HG02623 (cell line): ENCODE data around the gene ABI2.
"Not testable (repeated sequence)": the region's sequence is repeated elsewhere in the genome, so short reads cannot be mapped to it uniquely, and the experiment has no call there.

Experiments used
- ATAC-seq: cut with Tn5 transposase; IDR thresholded peaks from one replicate; pipeline ENCODE4 v1.9.1; 2021; ENCODE audit warnings: moderate library complexity; ENCODE audit not compliant: unreplicated experiment

Gene ABI2

DNA sequence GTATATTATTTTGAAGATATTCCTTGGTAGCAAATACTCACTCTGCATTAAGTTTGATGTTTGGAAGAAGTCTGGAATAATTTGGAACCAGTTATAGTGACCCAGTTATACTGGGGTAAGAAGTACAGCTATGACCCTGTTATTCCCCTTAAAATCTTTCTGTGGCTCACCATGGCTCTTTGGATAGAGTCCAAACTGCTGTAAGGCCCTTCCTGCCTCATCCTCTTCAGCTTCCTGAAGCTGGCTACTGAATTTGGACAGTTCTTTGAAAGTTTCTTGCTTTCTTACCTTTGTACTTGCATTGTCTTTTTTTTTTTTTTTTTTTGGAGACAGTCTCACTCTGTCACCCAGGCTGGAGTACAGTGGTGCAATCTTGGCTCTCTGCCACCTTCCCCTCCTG lies 85.6 kb downstream of the ABI2 start:
- ATAC-seq = no peak

DNA sequence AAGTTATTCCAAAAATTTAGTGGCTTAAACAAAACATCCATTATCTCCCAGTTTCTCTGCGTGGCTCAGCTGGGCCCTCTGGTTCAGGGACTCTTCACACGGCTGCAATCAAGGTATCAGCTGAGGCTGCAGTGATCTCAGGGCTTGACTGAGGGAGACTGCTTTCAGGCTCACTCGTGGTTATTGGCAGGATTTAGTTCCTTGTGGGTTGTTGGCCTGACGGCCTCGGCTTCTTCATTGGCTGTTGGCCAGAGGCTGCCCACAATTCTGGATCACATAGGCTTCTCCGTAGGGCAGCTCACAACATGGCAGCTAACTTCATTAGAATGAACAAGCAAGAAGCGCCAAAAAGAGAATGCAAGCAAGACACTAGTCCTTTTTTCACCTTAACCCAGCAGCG lies 90.1 kb downstream of the ABI2 start:
- no peak for ATAC-seq

DNA sequence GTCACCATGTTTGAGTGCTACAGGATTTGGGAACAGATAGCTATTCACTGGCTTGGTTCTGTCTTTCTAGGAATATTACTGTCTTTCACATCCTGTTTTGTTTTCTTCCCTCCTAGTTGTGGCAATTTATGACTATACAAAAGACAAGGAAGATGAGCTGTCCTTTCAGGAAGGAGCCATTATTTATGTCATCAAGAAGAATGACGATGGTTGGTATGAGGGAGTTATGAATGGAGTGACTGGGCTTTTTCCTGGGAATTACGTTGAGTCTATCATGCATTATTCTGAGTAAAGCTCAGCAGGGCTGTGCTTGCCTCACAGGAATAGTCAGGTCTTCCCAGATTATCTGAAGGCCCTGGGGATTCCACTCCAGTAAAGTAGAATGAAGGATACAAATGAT lies 98.9 kb downstream of the ABI2 start:
- no peak for ATAC-seq

DNA sequence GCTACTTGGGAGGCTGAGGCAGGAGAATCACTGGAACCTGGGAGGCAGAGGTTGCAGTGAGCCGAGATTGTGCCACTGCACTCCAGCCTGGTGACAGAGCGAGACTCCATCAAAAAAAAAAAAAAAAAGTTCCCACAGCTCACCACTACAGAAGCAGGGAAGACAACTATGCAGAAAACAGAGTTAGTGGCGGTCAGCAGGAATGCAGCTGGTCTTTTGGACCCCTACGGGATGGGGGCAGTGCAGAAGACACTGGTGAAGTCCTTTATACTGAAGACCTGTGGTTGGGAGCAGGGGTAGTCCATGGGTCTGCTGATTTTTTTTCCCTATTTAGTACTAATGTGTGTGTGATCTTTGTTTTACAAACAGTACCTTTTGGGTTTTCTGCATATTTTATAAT lies 101.4 kb downstream of the ABI2 start:
- ATAC-seq = not testable (repeated sequence)

DNA sequence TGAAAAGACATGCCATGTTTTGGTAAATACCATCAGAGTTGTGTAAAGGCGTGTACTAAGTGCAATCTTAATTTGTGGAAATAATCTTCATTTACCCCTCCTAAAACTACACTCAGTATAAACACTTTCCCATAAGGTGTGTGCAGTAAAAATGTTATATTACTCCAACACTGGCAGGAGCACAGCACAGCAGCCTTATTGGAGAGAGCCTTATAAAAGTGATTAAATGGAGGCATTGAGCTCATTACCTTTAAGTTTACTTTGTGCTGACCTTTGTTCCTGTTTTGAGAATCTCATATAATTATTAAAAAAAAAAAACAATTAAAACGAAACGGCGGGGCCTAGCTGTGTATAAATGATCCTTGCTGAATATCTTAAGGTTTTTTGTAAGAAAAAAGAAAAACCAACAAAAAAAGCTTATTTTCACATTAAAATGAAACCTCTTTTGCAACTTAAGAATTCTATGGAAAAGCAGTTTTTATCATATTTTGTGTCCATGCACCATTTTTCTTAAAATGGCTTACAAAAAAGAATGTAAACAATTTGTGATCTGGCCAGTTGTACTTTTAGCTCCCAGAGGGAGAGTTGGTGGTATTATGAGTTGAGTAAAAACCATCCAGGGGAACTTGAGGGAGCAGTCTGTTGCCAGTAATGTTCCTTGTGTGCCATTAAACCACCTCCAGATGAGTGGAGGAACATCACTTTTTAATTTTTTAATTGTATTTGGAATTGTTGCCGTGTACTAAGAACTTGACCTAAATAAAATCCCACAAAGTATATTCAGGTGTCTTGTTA lies 103.4 kb downstream of the ABI2 start:
- ATAC-seq = no peak

DNA sequence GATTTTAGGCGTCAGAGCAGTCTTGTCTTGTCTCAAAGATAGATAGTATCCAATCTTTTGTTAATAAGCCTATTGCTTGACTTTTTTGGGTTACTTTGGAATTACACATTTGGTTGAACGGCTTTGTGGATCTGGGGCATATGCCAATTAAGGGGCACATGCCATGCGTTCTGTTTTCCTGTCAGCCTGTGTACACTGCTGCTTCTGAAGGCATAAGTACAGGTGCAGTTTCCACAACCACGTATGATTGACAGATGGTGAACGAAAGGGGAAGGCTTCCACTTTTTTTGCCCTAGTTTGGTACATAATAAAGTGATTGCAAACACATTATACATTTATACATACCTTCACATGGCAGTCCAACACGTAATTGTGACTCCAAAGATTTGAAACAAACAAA lies 104.6 kb downstream of the ABI2 start:
- no peak for ATAC-seq

DNA sequence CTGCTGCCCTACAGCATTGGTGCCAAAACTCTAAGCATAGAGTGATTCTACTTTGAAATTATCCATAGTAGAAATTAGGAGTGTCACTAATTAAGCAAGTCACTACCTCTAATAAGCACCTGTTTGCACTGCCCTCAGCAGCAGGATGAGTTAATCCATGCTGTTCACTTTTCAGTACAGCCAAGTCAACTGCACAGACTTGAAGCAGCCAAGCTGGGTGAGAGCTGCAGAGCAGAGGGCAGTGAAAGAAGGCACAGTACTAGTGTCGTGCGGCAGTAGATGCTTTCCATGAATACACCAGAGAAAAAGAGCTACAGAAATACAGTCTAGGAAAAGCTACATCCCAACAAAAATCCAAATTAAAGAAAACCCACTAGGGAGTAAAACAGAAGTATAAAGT lies 108.3 kb downstream of the ABI2 start:
- ATAC-seq = no peak

DNA sequence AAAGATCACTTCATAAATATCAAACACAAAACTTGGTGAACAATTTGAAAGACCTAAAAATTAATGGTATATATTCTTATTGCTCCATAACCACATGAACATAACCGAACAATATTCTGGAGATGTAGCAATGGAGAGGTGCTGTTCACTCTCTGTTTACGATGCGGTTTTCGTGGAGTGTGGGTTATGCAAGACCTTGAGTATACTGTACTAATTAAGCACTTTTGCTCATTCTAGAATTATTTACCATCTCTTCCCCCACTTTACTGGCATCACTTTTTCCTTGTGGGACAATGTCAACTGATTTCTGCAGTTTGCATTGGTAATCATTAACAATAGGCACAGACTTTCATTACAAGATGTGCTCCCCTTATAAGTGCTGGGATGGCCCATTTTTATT lies 109.3 kb downstream of the ABI2 start:
- ATAC-seq = no peak

DNA sequence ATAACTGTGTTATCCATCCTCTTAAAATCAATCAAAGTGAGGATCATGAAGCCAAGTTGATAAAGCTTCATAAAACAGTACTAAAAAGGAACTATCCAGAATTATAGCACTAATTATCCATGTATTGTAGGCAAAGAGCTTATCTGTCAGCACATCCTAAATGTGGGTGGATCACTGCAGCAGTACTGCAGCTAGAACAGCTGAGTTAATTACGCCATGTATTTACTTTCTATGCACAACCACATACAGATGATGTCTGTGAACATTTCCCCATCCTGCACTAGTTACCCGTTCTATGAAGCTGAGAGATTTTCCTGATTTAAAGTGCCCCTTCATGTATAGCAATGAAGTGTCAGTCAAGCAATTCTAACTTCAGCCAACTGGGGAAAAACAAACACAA lies 110.3 kb downstream of the ABI2 start:
- no peak for ATAC-seq

DNA sequence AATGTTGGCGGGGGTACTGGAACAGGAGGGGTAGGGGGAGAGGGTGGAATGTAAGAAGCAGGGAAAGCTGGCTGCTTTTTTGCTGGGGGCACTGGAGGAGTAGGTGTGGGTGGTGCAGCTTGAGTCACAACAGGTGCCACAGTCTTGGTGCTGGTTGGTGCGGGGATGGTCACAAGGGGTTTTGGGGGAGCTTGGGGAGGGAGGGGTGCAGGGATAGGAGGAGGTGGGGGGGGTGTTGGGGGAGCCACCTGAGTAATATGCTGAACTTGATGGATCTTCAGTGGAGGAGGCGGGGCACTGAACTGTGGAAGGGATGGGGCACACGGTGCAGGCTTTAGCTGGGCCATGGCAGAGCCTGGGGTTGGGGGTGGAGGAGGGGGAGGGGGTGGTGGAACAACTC lies 112.5 kb downstream of the ABI2 start:
- ATAC-seq = no peak

DNA sequence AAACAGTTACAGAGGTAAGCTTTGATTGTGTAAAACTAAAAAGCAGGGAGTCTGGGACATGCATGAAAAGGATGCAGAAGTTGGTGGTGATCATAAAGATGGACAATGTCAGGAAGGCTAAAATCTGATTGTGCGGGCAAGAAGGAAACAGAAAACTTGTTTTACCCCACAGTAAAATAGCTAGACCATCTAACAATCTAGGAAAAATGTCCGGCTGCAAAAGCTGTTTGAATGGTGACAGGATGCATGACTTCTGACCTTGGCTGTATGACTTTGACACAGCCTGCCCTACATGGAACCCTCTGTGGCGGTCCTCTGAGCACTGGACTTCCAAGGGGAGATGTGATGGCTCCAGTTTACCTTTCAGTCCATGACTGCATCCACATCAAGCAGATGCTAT lies 113.3 kb downstream of the ABI2 start:
- no peak for ATAC-seq

DNA sequence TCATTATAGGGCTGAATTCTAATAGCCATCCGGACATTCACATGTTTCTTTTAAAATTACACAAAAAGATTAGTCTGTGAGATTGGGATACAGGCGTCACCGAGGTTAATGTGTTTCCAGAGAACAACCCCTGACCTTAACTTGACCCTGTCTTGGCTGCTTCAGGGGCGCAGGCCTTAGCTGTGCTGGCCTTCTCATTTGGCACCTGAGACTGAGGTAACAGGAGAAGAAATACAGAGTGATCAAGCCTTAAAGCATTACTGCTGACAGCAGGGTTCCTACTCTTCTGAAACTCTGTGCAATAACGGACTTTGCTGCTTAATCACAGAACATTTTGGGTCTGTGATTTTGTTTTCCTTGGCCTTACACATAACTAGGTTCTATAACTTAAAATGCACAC lies 114.3 kb downstream of the ABI2 start:
- no peak for ATAC-seq

DNA sequence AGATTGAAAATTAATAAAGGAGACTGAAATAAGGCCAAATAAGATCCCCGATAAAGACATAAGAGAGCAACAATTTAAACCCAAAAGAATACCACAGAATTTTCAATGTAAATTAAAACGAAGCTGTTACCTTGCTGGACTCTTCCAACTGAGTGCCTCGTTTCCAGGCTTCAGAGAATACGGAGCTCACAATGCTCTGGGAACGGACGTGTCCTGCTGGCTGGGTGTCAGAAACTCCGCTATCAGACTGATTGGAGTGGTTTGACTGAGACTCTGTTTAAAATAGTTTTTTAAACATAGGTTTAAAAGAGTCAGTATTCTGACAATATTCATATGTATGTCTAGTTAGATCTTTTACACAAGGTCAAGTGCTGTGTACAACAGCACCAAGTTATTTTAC lies 116.5 kb downstream of the ABI2 start:
- no peak for ATAC-seq

DNA sequence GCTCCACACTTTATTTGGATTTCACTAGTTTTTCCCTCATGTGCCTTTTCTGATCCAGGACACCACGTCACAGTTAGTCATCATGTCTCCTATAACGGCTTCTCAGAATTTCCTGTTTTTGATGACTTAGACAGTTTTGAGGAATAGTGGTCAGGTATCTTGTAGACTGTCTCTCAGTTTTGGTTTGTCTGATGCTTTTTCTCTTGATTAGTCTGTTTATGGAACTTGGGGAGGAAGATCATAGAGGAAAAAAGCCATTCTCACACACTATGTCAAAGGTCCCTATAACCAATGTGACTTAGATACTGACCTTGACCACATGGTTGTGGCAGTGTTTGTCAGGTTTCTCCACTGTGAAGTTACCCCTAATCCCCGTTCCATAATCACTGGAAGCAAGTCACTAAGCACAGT lies 117.9 kb downstream of the ABI2 start:
- ATAC-seq = no peak

DNA sequence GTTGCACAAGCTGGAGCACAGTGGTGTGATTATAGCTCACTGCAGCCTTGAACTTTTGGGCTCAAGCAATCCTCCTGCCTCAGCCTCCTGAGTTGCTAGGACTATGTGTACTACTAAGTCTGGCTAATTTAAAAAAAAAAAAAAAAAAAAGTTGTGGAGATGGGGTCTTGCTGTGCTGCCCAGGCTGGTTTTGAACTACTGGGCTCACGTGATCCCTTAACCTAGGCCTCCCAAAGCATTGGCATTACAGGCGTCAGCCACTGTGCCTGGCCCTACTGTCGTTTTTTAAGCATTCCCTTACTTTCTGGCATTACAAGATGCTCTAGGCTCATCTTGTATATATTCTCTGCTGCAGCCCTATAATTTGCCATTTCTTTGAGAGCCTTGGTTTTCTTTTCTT lies 118.6 kb downstream of the ABI2 start:
- ATAC-seq = no peak

DNA sequence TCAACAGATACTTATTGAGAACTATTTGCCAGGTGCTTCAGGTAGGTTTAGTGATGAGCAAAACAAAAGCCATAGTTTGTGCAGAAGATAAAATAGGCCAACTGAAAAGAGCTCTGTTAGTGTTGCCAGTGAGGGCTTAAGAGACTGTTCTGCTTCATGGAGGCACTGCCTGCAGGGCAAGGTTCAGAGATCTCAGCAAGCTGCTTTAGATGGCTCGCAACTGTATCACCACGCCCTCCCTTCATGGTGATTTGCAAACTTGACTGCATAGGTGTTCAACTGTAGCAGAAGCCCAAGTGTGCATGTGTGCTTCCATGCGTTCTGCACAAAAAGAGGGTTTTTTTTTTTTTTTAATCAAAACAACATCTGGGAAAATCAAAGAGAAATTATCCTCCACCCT lies 122.4 kb downstream of the ABI2 start:
- no peak for ATAC-seq

DNA sequence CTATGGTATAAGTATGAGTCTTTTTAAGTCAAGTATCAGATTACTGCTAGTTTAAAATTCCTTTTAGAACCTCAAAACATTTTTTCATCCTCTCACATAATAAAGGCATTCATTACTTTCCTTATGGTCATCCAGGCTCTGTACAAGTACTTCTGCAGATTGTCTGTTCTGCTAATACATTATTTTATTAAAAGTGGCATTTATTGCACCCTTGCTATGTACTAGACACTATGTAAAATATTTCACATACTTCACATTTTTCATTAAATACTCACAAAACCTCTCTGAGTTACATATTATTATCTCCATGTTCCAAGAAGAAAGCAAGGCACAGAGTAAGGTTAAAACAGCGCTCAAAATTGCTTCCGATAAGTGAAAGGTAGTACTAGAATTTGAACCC lies 122.8 kb downstream of the ABI2 start:
- ATAC-seq = no peak

DNA sequence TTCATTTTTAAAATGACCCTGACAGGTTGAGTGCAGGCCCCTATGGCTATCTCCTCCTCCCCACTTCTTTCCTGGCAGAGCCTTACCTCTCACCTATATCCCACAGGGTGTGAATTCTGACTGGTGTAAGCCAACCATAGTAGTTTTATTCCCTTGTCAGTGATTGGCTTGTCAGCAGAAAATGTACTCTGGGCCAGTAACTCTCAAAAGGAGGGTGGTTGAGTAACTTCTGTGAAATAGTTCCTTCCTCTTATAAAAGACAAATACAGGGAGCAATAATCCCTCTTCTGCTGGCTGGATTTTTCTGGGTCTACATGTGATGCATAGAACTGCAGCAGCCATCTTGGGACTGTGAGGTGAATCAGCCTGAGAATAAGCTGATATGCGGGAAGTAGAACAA lies 123.5 kb downstream of the ABI2 start:
- no peak for ATAC-seq

DNA sequence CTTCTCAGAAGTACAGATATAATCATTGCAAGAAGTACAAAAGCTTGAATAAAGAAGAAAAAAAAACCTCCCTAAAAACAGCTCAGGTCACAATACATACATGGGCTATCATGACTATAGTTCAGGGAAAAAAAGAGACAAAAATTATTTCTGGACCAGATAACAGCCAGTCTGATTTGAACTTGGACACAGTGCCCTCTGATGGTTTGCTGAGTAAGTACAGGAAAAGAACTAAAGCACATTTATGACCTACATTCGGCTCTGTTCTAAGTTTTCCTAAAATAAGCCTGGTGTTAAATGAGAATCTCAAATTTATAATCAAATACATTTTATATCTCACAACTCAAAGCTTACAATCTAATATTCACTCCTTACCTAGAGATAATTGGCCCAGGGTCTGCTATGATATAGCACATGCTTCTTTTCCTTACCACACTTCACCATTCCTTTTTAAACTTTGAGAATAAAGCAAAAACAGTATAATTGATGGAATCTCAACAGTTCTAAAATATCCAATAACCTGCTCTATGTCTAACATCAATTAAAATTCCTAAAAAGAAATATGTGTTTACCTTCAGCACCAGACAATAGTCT lies 125.8 kb downstream of the ABI2 start:
- no peak for ATAC-seq

DNA sequence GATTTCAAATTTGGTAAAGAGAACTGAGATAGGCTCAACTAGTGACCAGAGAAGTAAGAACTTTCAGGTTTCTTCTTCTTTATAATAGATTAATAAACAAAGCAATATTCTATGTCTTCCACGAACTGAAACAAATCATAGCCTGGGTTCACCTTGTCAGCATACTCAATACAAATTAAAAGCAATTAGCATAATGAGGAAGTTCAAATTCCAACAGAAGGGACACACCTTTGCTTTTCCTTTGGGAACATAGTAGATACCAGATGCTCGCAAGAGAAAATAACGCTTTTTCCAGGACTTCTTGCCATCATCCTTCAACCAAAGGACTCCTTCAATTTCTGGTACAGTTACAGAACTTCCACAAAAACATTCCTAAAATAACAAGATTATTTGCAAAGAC lies 127.0 kb downstream of the ABI2 start:
- ATAC-seq = no peak

DNA sequence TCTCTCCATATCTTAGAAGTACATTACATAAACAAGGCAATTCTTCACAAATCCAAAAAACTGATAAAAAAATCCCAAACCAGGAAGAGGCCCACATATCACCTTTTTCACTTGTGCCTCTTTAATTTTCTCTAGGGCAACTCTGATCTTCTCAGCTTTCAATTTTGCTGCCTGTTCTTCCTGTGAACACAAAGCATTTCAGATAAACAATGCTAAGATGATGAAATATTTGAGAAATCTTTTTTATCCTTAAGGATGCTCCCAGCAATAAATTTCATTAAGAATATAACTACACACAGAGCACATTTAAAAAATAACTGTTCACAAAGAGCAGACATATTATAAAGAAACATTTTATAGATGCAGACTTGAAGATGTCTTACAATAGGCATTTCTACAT lies 133.6 kb downstream of the ABI2 start:
- no peak for ATAC-seq

DNA sequence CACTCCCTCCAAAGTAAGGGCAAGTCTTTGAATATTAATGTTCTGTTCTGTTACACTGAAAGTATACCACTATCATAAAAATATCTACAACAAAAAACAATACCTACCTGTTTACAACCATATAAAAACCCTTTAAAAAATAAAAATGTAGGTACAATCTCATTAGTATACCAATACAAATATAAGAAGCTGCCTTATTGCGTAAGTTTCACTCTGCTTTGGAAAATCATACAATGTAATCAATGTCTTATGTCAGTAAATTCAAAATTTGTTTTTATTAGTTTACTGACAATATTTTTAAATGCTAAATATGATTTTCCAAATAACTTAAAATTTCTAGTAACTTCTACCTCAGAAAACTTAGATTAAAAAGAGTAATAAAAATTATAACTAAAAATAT lies 134.1 kb downstream of the ABI2 start:
- ATAC-seq = no peak

DNA sequence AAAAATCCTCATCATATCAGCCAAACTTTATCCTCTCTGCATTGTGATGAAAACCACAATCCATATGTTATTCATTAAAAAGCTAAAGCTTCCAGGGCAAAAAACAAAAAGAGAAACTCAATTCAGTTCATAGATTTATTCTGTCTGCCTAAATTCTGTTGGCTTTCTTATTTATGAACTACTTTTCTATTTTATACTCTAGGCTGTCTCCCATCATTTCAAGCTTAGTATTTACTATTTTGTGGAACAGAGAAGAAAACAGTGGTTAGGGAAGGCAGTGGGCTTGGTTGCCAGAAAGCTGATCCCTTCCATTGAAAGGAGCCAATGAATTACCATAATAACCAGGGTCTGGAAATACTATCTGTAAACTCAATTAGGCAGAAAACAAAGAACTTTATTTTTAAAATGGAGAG lies 135.1 kb downstream of the ABI2 start:
- ATAC-seq = no peak
